GM03348 (cell line): Measurements from ENCODE around the gene DOC2A.
"Not testable (repeated sequence)": the region's sequence is repeated elsewhere in the genome, so short reads cannot be mapped to it uniquely, and the experiment has no call there.

Source experiments
- DNase-seq: peaks from one replicate; pipeline ENCODE4 v3.0.0; 2012; ENCODE audit warnings: low spot score

DOC2A gene

GRCh38 chr16:29973384-29974246, 37.2 kb downstream of the DOC2A start, which contains the start of gene TAOK2:
Gene TAOK2 (plus strand): TSS chr16:29973868. CDS start chr16:29977773, 3,905 bp downstream.
- DNase-seq, result peak; percentile 99

- no peak for DNase-seq
Observed at GRCh38 chr16:29972992-29973383, 37.8 kb downstream of the DOC2A start.

- DNase-seq, result no peak
Observed at GRCh38 chr16:29972500-29972899, 38.3 kb downstream of the DOC2A start.

GRCh38 chr16:29971304-29971703, 39.5 kb downstream of the DOC2A start:
- no peak for DNase-seq

DNA sequence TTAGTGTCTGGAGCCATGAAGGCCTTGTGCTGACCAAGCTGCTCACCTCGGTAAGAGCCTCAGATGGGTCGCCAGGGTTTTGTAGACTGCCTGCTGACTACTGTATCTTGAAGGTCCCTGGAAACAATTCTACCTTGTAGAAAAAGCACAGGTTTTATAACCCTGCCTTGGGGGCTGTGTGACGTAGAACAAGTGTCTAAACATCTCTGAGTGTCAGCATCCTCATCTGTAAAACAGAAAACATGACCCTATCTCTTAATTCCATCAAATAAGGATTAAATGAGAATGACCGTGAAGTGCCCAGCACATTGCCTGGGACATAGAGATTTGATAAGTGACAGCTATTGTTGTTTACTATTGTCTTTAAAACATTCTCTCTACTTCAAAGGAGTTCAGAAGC, 42.6 kb downstream of the DOC2A start:
- DNase-seq, result no peak

DNA sequence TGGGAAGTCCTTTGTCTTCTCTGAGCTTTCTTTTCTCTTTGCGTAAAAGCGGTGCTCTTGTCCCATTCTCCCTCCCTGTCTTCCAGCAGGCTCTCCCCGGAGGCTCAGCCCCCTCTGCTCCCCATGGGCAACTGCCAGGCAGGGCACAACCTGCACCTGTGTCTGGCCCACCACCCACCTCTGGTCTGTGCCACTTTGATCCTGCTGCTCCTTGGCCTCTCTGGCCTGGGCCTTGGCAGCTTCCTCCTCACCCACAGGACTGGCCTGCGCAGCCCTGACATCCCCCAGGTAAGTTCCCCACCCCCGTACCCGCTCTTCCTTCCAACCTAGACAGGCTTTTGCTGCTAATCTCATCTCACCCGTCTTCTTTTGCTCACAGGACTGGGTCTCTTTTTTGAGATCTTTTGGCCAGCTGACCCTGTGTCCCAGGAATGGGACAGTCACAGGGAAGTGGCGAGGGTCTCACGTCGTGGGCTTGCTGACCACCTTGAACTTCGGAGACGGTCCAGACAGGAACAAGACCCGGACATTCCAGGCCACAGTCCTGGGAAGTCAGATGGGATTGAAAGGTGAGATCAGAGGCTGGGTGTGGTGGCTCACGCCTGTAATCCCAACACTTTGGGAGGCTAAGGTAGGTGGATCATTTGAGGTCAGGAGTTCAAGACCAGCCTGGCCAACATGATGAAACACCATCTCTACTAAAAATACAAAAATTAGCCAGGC, 47.6 kb downstream of the DOC2A start:
- DNase-seq, result no peak

- peak; percentile 50 for DNase-seq
Observed at GRCh38 chr16:29962344-29962994, 48.4 kb downstream of the DOC2A start.

- peak; percentile 99 for DNase-seq
Observed at GRCh38 chr16:29961479-29962343, 49.1 kb downstream of the DOC2A start, which contains the start of gene TMEM219. Gene TMEM219 (plus strand): TSS chr16:29962079. CDS start chr16:29963144, 1,065 bp downstream.

DNA sequence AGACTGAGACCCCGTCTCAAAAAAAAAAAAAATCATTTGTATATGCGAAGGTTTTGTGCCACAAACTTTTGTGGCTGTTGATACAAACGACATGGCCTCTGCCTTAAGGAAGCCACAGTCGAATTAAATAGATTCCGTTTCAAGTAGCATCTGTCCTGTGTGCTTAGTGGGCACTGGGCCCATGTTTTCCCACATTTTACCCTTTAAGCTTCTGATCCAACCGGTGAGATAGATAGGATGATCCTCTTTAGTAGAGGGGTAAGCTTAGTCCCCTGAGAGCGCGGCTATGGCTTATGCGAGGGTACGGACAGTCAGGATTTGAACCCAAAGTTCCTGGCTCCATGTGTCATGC, 49.7 kb downstream of the DOC2A start:
- no peak for DNase-seq

GRCh38 chr16:29959821-29960220, 51.0 kb downstream of the DOC2A start:
- not testable (repeated sequence) for DNase-seq

- no peak for DNase-seq
Observed at GRCh38 chr16:29959293-29959692, 51.5 kb downstream of the DOC2A start.

DNA sequence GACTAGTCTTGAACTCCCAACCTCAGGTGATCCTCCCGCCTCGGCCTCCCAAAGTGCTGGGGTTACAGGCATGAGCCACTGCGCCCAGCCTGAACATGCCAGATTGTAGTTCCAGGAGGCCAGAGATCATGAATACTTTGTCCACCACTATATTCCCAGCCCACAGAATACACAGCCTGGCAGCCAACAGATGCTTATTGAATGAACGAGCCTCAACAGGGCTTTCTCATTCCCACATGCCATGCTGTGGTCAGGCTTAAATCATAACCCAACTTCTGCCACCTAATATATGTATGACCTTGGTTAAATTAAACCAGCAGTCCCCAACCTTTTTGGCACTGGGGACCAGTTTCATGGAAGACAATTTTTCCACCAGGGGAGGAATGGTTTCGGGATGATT, 52.1 kb downstream of the DOC2A start:
- no peak for DNase-seq
